AG20443 (cell line): ENCODE results near the gene SMIM9.

Source experiments
- DNase-seq: peaks from one replicate; pipeline ENCODE4 v3.0.0; 2012; ENCODE audit warnings: low spot score, mixed read lengths

Gene SMIM9

GRCh38 chrX:154815274-154815818, 19.1 kb downstream of the SMIM9 start:
- DNase-seq: no peak

GRCh38 chrX:154813801-154814200, 20.7 kb downstream of the SMIM9 start:
- no peak for DNase-seq

GRCh38 chrX:154812341-154813101, 21.9 kb downstream of the SMIM9 start:
- DNase-seq: no peak

GRCh38 chrX:154809939-154810665, 24.4 kb downstream of the SMIM9 start:
- DNase-seq: no peak

- DNase-seq: no peak
These were observed 27.5 kb downstream of the SMIM9 start for GRCh38 chrX:154806837-154807501.

- peak; percentile 21 for DNase-seq
These were observed 28.8 kb downstream of the SMIM9 start for GRCh38 chrX:154805696-154806091.

- peak; percentile 93 for DNase-seq
These were observed 29.3 kb downstream of the SMIM9 start, which contains the start of gene MPP1 for GRCh38 chrX:154804957-154805695. Gene MPP1, minus strand, starts transcription at chrX:154805485. Its CDS starts 112 bp downstream, at chrX:154805373.

- DNase-seq: no peak
These were observed 30.1 kb downstream of the SMIM9 start for GRCh38 chrX:154804261-154804956.

- no peak for DNase-seq
These were observed 31.5 kb downstream of the SMIM9 start for GRCh38 chrX:154802947-154803346.

GRCh38 chrX:154800478-154801210, 33.8 kb downstream of the SMIM9 start:
- DNase-seq: no peak

- DNase-seq: no peak
These were observed 34.7 kb downstream of the SMIM9 start for GRCh38 chrX:154799556-154800348.

GRCh38 chrX:154797006-154797405, 37.5 kb downstream of the SMIM9 start:
- DNase-seq: no peak

GRCh38 chrX:154795016-154795415, 39.4 kb downstream of the SMIM9 start:
- DNase-seq: no peak

GRCh38 chrX:154793084-154793795, 41.2 kb downstream of the SMIM9 start:
- DNase-seq: no peak

- DNase-seq: no peak
These were observed 42.5 kb downstream of the SMIM9 start for GRCh38 chrX:154791939-154792338.

GRCh38 chrX:154791467-154791866, 43.0 kb downstream of the SMIM9 start:
- DNase-seq: no peak

- DNase-seq: no peak
These were observed 48.7 kb downstream of the SMIM9 start for GRCh38 chrX:154785716-154786115.

- DNase-seq: no peak
These were observed 50.1 kb downstream of the SMIM9 start for GRCh38 chrX:154784149-154784995.
